ENCODE data around the gene SGPL1. TPM values are rescaled to one million over a fixed set of nuclear protein-coding genes. Genes with fewer than 3 reads are reported as not detected.
"Not testable (repeated sequence)": the region's sequence is repeated elsewhere in the genome, so short reads cannot be mapped to it uniquely, and the experiment has no call there.

SGPL1 gene, protein sequence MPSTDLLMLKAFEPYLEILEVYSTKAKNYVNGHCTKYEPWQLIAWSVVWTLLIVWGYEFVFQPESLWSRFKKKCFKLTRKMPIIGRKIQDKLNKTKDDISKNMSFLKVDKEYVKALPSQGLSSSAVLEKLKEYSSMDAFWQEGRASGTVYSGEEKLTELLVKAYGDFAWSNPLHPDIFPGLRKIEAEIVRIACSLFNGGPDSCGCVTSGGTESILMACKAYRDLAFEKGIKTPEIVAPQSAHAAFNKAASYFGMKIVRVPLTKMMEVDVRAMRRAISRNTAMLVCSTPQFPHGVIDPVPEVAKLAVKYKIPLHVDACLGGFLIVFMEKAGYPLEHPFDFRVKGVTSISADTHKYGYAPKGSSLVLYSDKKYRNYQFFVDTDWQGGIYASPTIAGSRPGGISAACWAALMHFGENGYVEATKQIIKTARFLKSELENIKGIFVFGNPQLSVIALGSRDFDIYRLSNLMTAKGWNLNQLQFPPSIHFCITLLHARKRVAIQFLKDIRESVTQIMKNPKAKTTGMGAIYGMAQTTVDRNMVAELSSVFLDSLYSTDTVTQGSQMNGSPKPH
- total RNA-seq (10 to 100 TPM; 15.1 to 16.9 TPM), total RNA-seq (19.8 to 225 (median 58.0) reads per million in 172 experiments)
- polyA plus RNA-seq (2013, experiment 1 of 2), result 15.3 TPM
- 16.3 TPM for polyA plus RNA-seq (2013, experiment 2 of 2)

GRCh38 chr10:70815504-70816219 is at the start of gene SGPL1:
SGPL1 (plus strand) TSS chr10:70815948; CDS start chr10:70816854, 906 bp downstream.
- H3K27ac Mint-ChIP-seq, result peak within 1 kb of the TSS; percentile 80
- Histone ChIP-seq H3K27ac (ENCODE audit: low read depth in 1 of 2, low read length in 2 of 2) (peak within 1 kb of the TSS in 1 of 2 donors; percentile 44), H3K4me3 (ENCODE audit: low read length) (peak within 1 kb of the TSS; percentile 79), H3K27me3 (ENCODE audit: control insufficient read depth in 1 of 2, insufficient read depth in 2 of 2, low read length in 2 of 2) (no peaks in the 10 kb centered on the region), H3K9me3 (ENCODE audit: control insufficient read depth in 1 of 2, insufficient read depth in 1 of 2, low read length in 2 of 2) (no peaks in the 10 kb centered on the region), H3K36me3 (ENCODE audit: insufficient read depth, low read length) (peaks cover 8% of the 10 kb centered on the region), H3K4me1 (ENCODE audit: insufficient read depth, low read length) (peaks cover 25% of the 10 kb centered on the region)
- H3K27me3 Mint-ChIP-seq, result no peaks in the 10 kb centered on the region
- DNase-seq (peak; percentile 64 to 92 (median 82)), ATAC-seq (ENCODE audit: poor library complexity) (peak; percentile 89)
- H3K9me3 Mint-ChIP-seq, result no peaks in the 10 kb centered on the region
- intact Hi-C loops (cut with DNase I, micrococcal nuclease), result loop anchor here (1.0 to 10.0 kb wide), 4 partner anchors 65 to 671 kb away; partner anchors contain the start of genes PALD1 (in 1 of the 2), PPA1 (in 1 of the 2) and TYSND1 (in 1 of the 2)
- TF ChIP-seq, protein P1, sequence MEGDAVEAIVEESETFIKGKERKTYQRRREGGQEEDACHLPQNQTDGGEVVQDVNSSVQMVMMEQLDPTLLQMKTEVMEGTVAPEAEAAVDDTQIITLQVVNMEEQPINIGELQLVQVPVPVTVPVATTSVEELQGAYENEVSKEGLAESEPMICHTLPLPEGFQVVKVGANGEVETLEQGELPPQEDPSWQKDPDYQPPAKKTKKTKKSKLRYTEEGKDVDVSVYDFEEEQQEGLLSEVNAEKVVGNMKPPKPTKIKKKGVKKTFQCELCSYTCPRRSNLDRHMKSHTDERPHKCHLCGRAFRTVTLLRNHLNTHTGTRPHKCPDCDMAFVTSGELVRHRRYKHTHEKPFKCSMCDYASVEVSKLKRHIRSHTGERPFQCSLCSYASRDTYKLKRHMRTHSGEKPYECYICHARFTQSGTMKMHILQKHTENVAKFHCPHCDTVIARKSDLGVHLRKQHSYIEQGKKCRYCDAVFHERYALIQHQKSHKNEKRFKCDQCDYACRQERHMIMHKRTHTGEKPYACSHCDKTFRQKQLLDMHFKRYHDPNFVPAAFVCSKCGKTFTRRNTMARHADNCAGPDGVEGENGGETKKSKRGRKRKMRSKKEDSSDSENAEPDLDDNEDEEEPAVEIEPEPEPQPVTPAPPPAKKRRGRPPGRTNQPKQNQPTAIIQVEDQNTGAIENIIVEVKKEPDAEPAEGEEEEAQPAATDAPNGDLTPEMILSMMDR (IDR thresholded peaks at IDR 0.05), result peak; percentile 88
- H3K36me3 Mint-ChIP-seq (ENCODE audit: low read depth), result peaks cover 24% of the 10 kb centered on the region
- ChIA-PET CTCF (interaction anchor here (0.7 to 1.4 kb wide), 5 partner anchors 10 to 72 kb away, joined by 3 to 6 read pairs (median 3); no protein-coding TSS in a partner anchor), POLR2A (interaction anchor here (1.0 to 2.5 kb wide), 2 partner anchors 63 to 72 kb away, joined by 3 to 9 read pairs; no protein-coding TSS in a partner anchor)
- H3K4me3 Mint-ChIP-seq, result peak within 1 kb of the TSS; percentile 90
- H3K4me1 Mint-ChIP-seq (ENCODE audit: low read depth), result peaks cover 52% of the 10 kb centered on the region

DNA sequence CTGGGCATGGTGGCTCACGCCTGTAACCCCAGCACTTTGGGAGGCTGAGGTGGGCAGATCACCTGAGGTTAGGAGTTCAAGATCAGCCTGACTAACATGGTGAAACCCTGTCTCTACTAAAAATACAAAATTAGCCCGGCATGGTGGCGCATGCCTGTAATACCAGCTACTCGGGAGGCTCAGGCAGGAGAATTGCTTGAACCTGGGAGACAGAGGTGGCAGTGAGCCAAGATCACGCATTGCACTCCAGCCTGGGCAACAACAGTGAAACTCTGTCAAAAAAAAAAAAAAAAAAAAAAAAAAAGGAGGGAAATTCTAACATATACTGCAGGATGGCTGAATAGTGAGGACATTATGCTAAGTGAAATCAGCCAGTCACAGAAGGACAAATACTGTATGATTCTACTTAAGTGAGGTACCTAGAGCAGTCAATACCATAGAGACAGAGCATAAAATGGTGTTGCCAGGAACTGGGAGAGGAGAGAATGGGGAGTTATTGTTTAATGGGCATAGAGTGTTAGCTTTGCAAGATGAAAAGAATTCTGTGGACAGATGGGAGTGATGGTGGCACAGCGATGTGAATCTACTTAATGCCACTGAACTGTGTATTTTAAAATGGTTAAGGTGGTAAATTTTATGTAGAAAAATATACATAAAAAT is 47.6 kb upstream of the SGPL1 start:
- H3K4me1 Mint-ChIP-seq (ENCODE audit: low read depth); H3K9me3 ChIP-seq (ENCODE audit: control insufficient read depth in 1 of 2, insufficient read depth in 1 of 2, low read length in 2 of 2); intact Hi-C loops (cut with DNase I, micrococcal nuclease); POLR2A ChIA-PET; H3K36me3 Mint-ChIP-seq (ENCODE audit: low read depth); H3K27ac Mint-ChIP-seq; H3K4me1 ChIP-seq (ENCODE audit: insufficient read depth, low read length); H3K27ac ChIP-seq (ENCODE audit: low read depth in 1 of 2, low read length in 2 of 2); CTCF ChIA-PET; H3K36me3 ChIP-seq (ENCODE audit: insufficient read depth, low read length); H3K27me3 Mint-ChIP-seq; H3K4me3 ChIP-seq (ENCODE audit: low read length); H3K27me3 ChIP-seq (ENCODE audit: control insufficient read depth in 1 of 2, insufficient read depth in 2 of 2, low read length in 2 of 2); ATAC-seq (ENCODE audit: poor library complexity); H3K9me3 Mint-ChIP-seq; H3K4me3 Mint-ChIP-seq: not testable (repeated sequence)
- DNase-seq, result peak in 1 of 14 experiments; percentile 11

DNA sequence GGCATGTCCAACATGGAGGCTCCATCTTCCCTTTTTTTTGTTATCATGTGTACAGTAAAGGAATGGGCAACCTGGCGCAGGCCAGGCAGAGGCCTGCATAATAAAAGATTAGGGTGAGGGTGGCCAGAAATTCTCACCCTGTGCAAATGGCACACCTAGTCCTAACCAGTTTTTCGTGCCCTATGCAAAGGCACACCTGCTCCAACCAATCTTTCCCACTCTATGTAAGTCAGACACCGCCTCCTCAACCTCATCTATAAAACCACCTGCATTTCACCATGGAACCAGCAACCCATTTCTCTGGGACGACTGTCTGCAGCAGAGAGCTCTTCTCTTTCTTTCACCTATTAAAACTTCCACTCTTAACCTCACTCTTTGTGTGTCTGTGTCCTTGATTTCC is 46.6 kb upstream of the SGPL1 start:
- ATAC-seq (ENCODE audit: poor library complexity) (no peak), DNase-seq (no peak)
- POLR2A ChIA-PET, result no interaction called here
- Histone ChIP-seq H3K36me3 (ENCODE audit: insufficient read depth, low read length) (no peaks in the 10 kb centered on the region), H3K4me1 (ENCODE audit: insufficient read depth, low read length) (no peaks in the 10 kb centered on the region), H3K27me3 (ENCODE audit: control insufficient read depth in 1 of 2, insufficient read depth in 2 of 2, low read length in 2 of 2) (no peaks in the 10 kb centered on the region), H3K27ac (ENCODE audit: low read depth in 1 of 2, low read length in 2 of 2) (no peak overlapping the region), H3K4me3 (ENCODE audit: low read length) (no peak overlapping the region), H3K9me3 (ENCODE audit: control insufficient read depth in 1 of 2, insufficient read depth in 1 of 2, low read length in 2 of 2) (peaks cover 6 to 9% of the 10 kb centered on the region in 2 experiments)
- Mint-ChIP-seq H3K27ac (no peak overlapping the region), H3K9me3 (no peaks in the 10 kb centered on the region), H3K36me3 (ENCODE audit: low read depth) (no peaks in the 10 kb centered on the region), H3K27me3 (peaks cover 5% of the 10 kb centered on the region), H3K4me3 (no peak overlapping the region), H3K4me1 (ENCODE audit: low read depth) (no peaks in the 10 kb centered on the region)
- intact Hi-C loops (cut with DNase I, micrococcal nuclease), result no loop called here
- CTCF ChIA-PET, result no interaction called here
- TF ChIP-seq, protein P1 (IDR thresholded peaks at IDR 0.05), result no peak
